ENCODE data around the gene SH3YL1.

- TF ChIP-seq CTCF (IDR thresholded peaks at IDR 0.05) (no peak), POLR2AphosphoS5 (IDR thresholded peaks at IDR 0.05) (no peak), POLR2A (IDR thresholded peaks at IDR 0.05) (no peak), EP300 (IDR thresholded peaks at IDR 0.05; ENCODE audit: low read depth) (no peak)
These were observed 29.4 kb downstream of the SH3YL1 start for GRCh38 chr2:234421-234820.
